ENCODE measurements around the gene TRMT61A. TPM values are rescaled to one million over a fixed set of nuclear protein-coding genes. Genes with fewer than 3 reads are reported as not detected.

The TRMT61A gene
- total RNA-seq, 1 donor from 2014 or later = 12.5 TPM

DNA sequence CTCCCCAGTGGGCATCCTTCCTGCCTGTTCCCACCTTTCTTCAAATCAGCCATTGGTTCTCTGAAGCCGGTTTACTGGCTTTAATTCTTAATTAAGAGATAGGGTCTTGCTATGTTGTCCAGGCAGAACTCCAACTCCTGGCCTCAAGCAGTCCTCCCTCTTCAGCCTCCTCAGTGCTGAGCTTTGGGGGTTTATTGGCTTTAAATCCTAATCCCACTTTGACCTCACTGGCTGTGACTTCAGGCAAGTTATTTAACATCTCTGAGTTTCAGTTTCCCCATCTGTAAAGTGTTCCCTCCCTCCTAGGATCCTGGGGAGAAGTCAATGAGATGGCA, 2.1 kb upstream of the TRMT61A start:
- Mint-ChIP-seq H3K4me1 (peaks cover 37% of the 10 kb centered on the region), H3K4me3 (peak overlapping the region; percentile 93), H3K27me3 (ENCODE audit: low read depth) (peaks cover 13% of the 10 kb centered on the region), H3K9me3 (no peaks in the 10 kb centered on the region), H3K36me3 (ENCODE audit: low read depth) (no peaks in the 10 kb centered on the region), H3K27ac (ENCODE audit: unreplicated experiment) (peak overlapping the region; percentile 12)
- DNase-seq (ENCODE audit: low read depth, low spot score) = no peak
- TF ChIP-seq CTCF (conservative IDR thresholded peaks at IDR 0.05) = no peak

DNA sequence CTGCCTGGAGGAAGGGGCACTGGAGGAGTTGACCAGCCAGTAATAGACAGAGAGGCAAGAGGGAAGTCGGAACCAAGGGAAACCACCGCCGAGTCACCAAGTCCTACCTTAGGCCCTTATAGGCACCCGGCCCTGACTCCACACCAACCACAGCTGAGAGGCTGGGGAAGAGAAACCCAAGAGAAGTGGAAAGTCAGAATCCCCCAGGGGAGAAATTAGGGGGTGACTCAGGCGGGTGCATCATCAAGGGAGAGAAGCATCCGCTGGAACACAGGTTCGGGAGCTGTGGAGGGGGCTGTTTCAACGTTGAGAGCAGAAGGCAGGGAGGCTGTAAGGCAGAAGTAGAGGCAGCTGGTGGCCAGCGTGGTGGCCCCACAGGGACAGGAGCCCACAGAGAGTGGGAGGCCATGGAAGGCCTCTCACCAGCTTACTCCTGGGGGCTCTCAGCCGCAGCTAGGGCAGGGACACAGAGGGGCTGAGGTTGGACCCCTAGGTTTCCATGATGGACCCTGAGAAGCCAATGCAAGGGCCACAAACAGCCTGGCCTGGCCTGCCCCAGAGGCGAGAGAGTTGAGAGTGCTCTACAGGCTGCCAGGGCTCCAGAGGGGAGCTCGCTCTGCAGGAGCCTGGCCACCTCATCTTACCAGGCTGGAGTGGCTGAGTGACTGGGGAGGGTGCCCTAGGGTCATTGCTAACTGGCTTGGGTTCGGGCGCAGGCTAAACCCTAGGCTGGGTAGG, 1.4 kb upstream of the TRMT61A start:
- TF ChIP-seq CTCF (conservative IDR thresholded peaks at IDR 0.05) = no peak
- Mint-ChIP-seq H3K4me3 (peak overlapping the region; percentile 93), H3K4me1 (peaks cover 37% of the 10 kb centered on the region), H3K27me3 (ENCODE audit: low read depth) (peaks cover 13% of the 10 kb centered on the region), H3K9me3 (no peaks in the 10 kb centered on the region), H3K27ac (ENCODE audit: unreplicated experiment) (peak overlapping the region; percentile 12), H3K36me3 (ENCODE audit: low read depth) (no peaks in the 10 kb centered on the region)
- no peak for DNase-seq (ENCODE audit: low read depth, low spot score)

DNA sequence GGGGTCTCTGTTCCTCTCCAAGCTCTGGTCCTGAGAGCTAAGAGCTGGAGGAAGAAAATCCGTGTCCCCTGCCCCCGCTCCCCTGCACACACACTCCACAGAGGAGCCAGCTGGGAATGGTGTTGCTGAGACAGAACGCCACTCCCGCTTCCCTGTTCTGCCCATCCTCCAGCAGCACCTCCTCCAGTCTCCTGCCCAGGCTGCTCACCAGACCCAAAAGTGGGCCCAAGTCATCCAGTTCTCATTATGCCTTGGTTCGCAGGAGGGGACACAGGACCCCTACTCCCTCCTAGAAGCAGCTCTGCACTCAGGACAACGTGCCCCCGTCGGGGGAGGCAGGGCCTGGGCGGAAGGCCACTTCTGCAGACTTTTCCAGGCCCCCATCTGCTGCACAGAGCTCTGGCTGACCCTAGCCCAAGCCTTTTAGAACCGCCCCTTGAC, 830 bp upstream of the TRMT61A start:
- no peak for TF ChIP-seq CTCF (conservative IDR thresholded peaks at IDR 0.05)
- peaks cover 37% of the 10 kb centered on the region for H3K4me1 Mint-ChIP-seq

GRCh38 chr14:103529383-103530365, 678 bp downstream of the TRMT61A start:
- H3K4me3 Mint-ChIP-seq = peak overlapping the region; percentile 93
- H3K27ac Mint-ChIP-seq (ENCODE audit: unreplicated experiment) = peak overlapping the region; percentile 91
- no peak for DNase-seq (ENCODE audit: low read depth, low spot score)
- peaks cover 28% of the 10 kb centered on the region for H3K4me1 Mint-ChIP-seq
- no peaks in the 10 kb centered on the region for H3K36me3 Mint-ChIP-seq (ENCODE audit: low read depth)
- no peak for TF ChIP-seq CTCF (conservative IDR thresholded peaks at IDR 0.05)
- H3K9me3 Mint-ChIP-seq = no peaks in the 10 kb centered on the region
- H3K27me3 Mint-ChIP-seq (ENCODE audit: low read depth) = peaks cover 3% of the 10 kb centered on the region

More for the DNA sequence above, 830 bp upstream of the TRMT61A start:
- no peak for DNase-seq (ENCODE audit: low read depth, low spot score)
- no peaks in the 10 kb centered on the region for H3K9me3 Mint-ChIP-seq
- H3K27me3 Mint-ChIP-seq (ENCODE audit: low read depth) = peaks cover 13% of the 10 kb centered on the region
- no peak overlapping the region for H3K27ac Mint-ChIP-seq (ENCODE audit: unreplicated experiment)
- H3K36me3 Mint-ChIP-seq (ENCODE audit: low read depth) = no peaks in the 10 kb centered on the region
- H3K4me3 Mint-ChIP-seq = peak overlapping the region; percentile 93

DNA sequence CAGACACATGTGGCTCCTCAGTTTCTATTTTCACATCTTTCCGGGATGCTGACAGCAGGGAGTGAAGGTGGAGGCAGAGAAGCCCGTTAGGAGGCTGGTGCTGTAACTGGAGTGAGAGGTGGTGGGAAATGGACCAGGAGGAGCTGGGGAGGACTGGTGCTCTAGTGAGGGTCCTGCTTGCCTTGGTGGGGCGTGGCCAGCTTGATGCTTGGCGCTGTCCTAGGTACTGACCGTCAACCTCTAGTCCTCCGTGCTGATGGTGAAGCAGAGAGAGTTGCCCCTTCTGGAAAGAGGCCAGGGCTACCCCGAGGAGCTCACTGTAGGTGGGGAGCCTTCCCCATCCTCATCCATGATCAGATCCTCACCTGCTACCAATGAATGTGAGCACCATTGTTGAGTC, 1.4 kb downstream of the TRMT61A start:
- no peak for TF ChIP-seq CTCF (conservative IDR thresholded peaks at IDR 0.05)
- Mint-ChIP-seq H3K9me3 (no peaks in the 10 kb centered on the region), H3K27me3 (ENCODE audit: low read depth) (no peaks in the 10 kb centered on the region), H3K36me3 (ENCODE audit: low read depth) (no peaks in the 10 kb centered on the region), H3K4me3 (peak overlapping the region; percentile 93), H3K27ac (ENCODE audit: unreplicated experiment) (no peak overlapping the region), H3K4me1 (peaks cover 28% of the 10 kb centered on the region)
- DNase-seq (ENCODE audit: low read depth, low spot score) = no peak

All from neural crest cell (in vitro differentiated cells).